SK-N-MC (cell line): ENCODE measurements around the gene SLFN12L.

Source experiments
- EZH2 ChIP-seq: fragments of 200-600 bp; sonication (generic); IDR thresholded peaks from one replicate; pipeline ENCODE4 v1.6.1; 2017; ENCODE audit warnings: antibody characterized with exemption
- POLR2AphosphoS5 ChIP-seq: IDR thresholded peaks from 2 replicates; pipeline ENCODE4 v1.6.1; 2012; ENCODE audit warnings: mild to moderate bottlenecking, low read depth, low read length, borderline replicate concordance

DNA sequence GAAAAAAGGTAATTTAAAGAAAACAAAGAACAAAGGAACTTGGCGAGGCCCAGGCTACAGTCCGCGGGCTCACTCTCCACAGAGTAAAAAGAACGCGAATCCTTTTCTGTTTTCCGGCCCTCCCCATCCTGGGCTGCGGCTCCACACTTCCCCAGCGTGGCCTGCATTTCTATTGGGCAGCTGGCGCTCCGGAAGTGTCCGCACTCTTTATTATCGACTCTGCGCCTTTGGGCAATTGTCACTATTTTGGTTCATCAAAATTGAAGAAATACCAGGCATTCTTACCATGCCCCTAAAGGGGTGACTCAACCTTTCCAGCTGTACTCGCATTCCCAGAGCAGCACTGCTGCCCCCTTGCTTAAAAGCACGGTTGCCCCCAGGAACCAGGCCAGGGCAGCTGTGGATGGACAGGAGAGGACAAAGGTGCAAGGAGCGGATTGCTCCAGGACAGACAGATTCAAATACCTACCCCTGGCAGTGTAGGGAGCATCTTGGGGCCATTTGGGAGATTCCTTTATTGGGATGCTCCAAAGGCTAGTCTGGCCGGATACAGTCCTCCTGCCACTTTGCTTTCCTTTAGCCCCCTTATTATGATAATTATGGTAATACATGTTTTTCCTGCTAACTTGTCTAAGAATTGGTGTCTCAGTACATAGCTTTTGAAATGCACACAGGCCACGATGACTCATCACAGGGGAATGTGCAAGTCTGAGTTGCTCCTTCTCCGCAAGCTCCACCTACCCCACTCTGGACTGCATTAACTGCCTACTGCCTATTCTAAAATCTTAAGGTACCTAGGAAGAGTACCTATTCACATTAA is 104.2 kb downstream of the SLFN12L start:
- TF ChIP-seq POLR2AphosphoS5 (no peak), EZH2 (no peak)
